Neural crest cell (in vitro differentiated cells): ENCODE results near the gene CBX8. TPM values are rescaled to one million over a fixed set of nuclear protein-coding genes. Genes with fewer than 3 reads are reported as not detected.

Experiments used
- DNase-seq: peaks from one replicate; pipeline ENCODE4 v3.0.0; 2021; ENCODE audit warnings: low read depth, mixed read lengths, low spot score
- H3K27ac Mint-ChIP-seq: one replicate; pipeline ENCODE4 v1.8.0; 2021; ENCODE audit warnings: mild to moderate bottlenecking, mixed read lengths; ENCODE audit not compliant: unreplicated experiment
- H3K27me3 Mint-ChIP-seq: 2 replicates; pipeline ENCODE4 v1.8.0; 2021; ENCODE audit warnings: low read depth, mild to moderate bottlenecking, mixed read lengths
- H3K36me3 Mint-ChIP-seq: 2 replicates; pipeline ENCODE4 v1.8.0; 2021; ENCODE audit warnings: low read depth, mild to moderate bottlenecking, mixed read lengths
- H3K4me1 Mint-ChIP-seq: 2 replicates; pipeline ENCODE4 v1.8.0; 2021; ENCODE audit warnings: mixed read lengths
- H3K4me3 Mint-ChIP-seq: one replicate; pipeline ENCODE4 v1.8.0; 2021; ENCODE audit warnings: mild to moderate bottlenecking, mixed read lengths
- H3K9me3 Mint-ChIP-seq: 2 replicates; pipeline ENCODE4 v1.8.0; 2021; ENCODE audit warnings: mixed read lengths
- CTCF ChIP-seq: fragments of 200-600 bp; sonication (generic); conservative IDR thresholded peaks from 2 replicates; pipeline ENCODE4 v1.5.0; 2021; ENCODE audit warnings: antibody characterized with exemption, mild to moderate bottlenecking
- total RNA-seq: library from RNA; stranded (reverse); gene quantifications from 2 replicates; pipeline ENCODE4 v1.2.1, GENCODE V29; 2021

The CBX8 gene
- total RNA-seq, 1 donor from 2014 or later, result 19.2 TPM

- Mint-ChIP-seq H3K4me1 (peaks cover 29% of the 10 kb centered on the region), H3K27ac (peak within 1 kb of the TSS; percentile 93), H3K4me3 (peak within 1 kb of the TSS; percentile 97), H3K36me3 (peaks cover 8% of the 10 kb centered on the region), H3K27me3 (peaks cover 66% of the 10 kb centered on the region), H3K9me3 (no peaks in the 10 kb centered on the region)
- peak; percentile 78 for DNase-seq
- peak; percentile 84 for TF ChIP-seq CTCF
Observed at GRCh38 chr17:79839356-79840268, 42.7 kb upstream of the CBX8 start, which contains the start of gene CBX4. CBX4 (minus strand) TSS chr17:79839440; CDS start chr17:79839251, 189 bp downstream.

- TF ChIP-seq CTCF, result peak; percentile 18
- H3K36me3 Mint-ChIP-seq, result peaks cover 10% of the 10 kb centered on the region
- peak overlapping the region; percentile 93 for H3K27ac Mint-ChIP-seq
- H3K4me3 Mint-ChIP-seq, result peak overlapping the region; percentile 97
- peak; percentile 62 for DNase-seq
- no peaks in the 10 kb centered on the region for H3K9me3 Mint-ChIP-seq
- peaks cover 32% of the 10 kb centered on the region for H3K4me1 Mint-ChIP-seq
- H3K27me3 Mint-ChIP-seq, result peaks cover 68% of the 10 kb centered on the region
Observed at GRCh38 chr17:79838522-79839274, 41.8 kb upstream of the CBX8 start.

- Mint-ChIP-seq H3K27ac (peak overlapping the region; percentile 93), H3K4me3 (peak overlapping the region; percentile 97), H3K27me3 (peaks cover 65% of the 10 kb centered on the region), H3K9me3 (no peaks in the 10 kb centered on the region), H3K36me3 (peaks cover 13% of the 10 kb centered on the region), H3K4me1 (peaks cover 33% of the 10 kb centered on the region)
- no peak for TF ChIP-seq CTCF
- DNase-seq, result no peak
Observed at GRCh38 chr17:79837888-79838521, 41.1 kb upstream of the CBX8 start.

GRCh38 chr17:79836972-79837887, 40.4 kb upstream of the CBX8 start:
- no peak overlapping the region for H3K27ac Mint-ChIP-seq
- H3K4me1 Mint-ChIP-seq, result peaks cover 30% of the 10 kb centered on the region
- peaks cover 15% of the 10 kb centered on the region for H3K36me3 Mint-ChIP-seq
- H3K4me3 Mint-ChIP-seq, result peak overlapping the region; percentile 97
- peaks cover 59% of the 10 kb centered on the region for H3K27me3 Mint-ChIP-seq
- no peaks in the 10 kb centered on the region for H3K9me3 Mint-ChIP-seq
- peak; percentile 31 for DNase-seq
- TF ChIP-seq CTCF, result peak; percentile 15
